ENCODE data around the gene AGMAT. TPM values are rescaled to one million over a fixed set of nuclear protein-coding genes. Genes with fewer than 3 reads are reported as not detected.
A peak's percentile ranks its signal among the peaks of the same experiment; 100 is the strongest.

AGMAT gene
- total and polyA plus RNA-seq, 9 of the 15 experiments (the other 6 are each of a cell fraction or from before 2014, with no cell fraction given): not detected

- peak; percentile 60 for TF ChIP-seq PRDM10 (IDR thresholded peaks at IDR 0.05; ENCODE audit: partially characterized antibody)
- peak; percentile 91 to 95 for TF ChIP-seq TRIM24 (IDR thresholded peaks at IDR 0.05)
- peak; percentile 29; the same call in 1 of the 2 replicates for TF ChIP-seq ZNF583 (CRISPR knock-in tag; IDR thresholded peaks at IDR 0.05)
- no peak for TF ChIP-seq FOXK1 (CRISPR knock-in tag; IDR thresholded peaks at IDR 0.05; ENCODE audit: borderline replicate concordance)
- TF ChIP-seq SUPT5H (IDR thresholded peaks at IDR 0.05): peak; percentile 14; the same call in 1 of the 2 replicates
- TF ChIP-seq THRA (IDR thresholded peaks at IDR 0.05): no peak
- TF ChIP-seq NCOA6 (IDR thresholded peaks at IDR 0.05): peak; percentile 61; the same call in 1 of the 2 replicates
- no peak for TF ChIP-seq SFPQ (IDR thresholded peaks at IDR 0.05; ENCODE audit: low read depth, low read length)
- peak; percentile 47; the same call in 1 of the 2 replicates for TF ChIP-seq NR2C1 (IDR thresholded peaks at IDR 0.05)
- TF ChIP-seq NR2C1 (tag; IDR thresholded peaks at IDR 0.05): peak; percentile 56
- peak; percentile 100 for TF ChIP-seq ATF3 (IDR thresholded peaks at IDR 0.05)
- TF ChIP-seq ATF3 (CRISPR knock-in tag; conservative IDR thresholded peaks at IDR 0.05): peak; percentile 98
- TF ChIP-seq NONO (IDR thresholded peaks at IDR 0.05; ENCODE audit: low read depth in 2 of 2, low read length in 1 of 2): peak in 1 of 2 experiments; percentile 88; a peak in 1 of 4 replicates
- no peak for TF ChIP-seq ZFP30 (CRISPR knock-in tag; IDR thresholded peaks at IDR 0.05; ENCODE audit: borderline replicate concordance)
- TF ChIP-seq SP1 (CRISPR knock-in tag; IDR thresholded peaks at IDR 0.05): peak; percentile 48; the same call in 1 of the 2 replicates
- TF ChIP-seq RBM17 (IDR thresholded peaks at IDR 0.05; ENCODE audit: borderline replicate concordance, low read depth, low read length): no peak
- no peak for TF ChIP-seq PHB (CRISPR knock-in tag; IDR thresholded peaks at IDR 0.05)
- peak; percentile 94 for TF ChIP-seq DMBX1 (CRISPR knock-in tag; IDR thresholded peaks at IDR 0.05; ENCODE audit: borderline replicate concordance)
Observed at GRCh38 chr1:15543589-15544568, 41.0 kb downstream of the AGMAT start (continued).

Data from K562 (cell line).